ENCODE results near the gene USP47.
A peak's percentile ranks its signal among the peaks of the same experiment; 100 is the strongest.

USP47 gene

GRCh38 chr11:11982461-11982860, 140.7 kb downstream of the USP47 start:
- DNase-seq (ENCODE audit: low read depth) = no peak

GRCh38 chr11:11982975-11983374, 141.2 kb downstream of the USP47 start:
- DNase-seq (ENCODE audit: low read depth) = peak; percentile 42

- no peak for DNase-seq (ENCODE audit: low read depth)
Measured at GRCh38 chr11:11983427-11983826, 141.7 kb downstream of the USP47 start.

- no peak for DNase-seq (ENCODE audit: low read depth)
Measured at GRCh38 chr11:11984563-11984962, 142.8 kb downstream of the USP47 start.

GRCh38 chr11:11985016-11985715, 143.4 kb downstream of the USP47 start:
- DNase-seq (ENCODE audit: low read depth) = peak; percentile 80

- DNase-seq (ENCODE audit: low read depth) = no peak
Measured at GRCh38 chr11:11985954-11986949, 144.5 kb downstream of the USP47 start.

GRCh38 chr11:11987503-11988022, 145.8 kb downstream of the USP47 start:
- DNase-seq (ENCODE audit: low read depth) = no peak

- peak; percentile 59 for DNase-seq (ENCODE audit: low read depth)
Measured at GRCh38 chr11:11988099-11988651, 146.4 kb downstream of the USP47 start.

GRCh38 chr11:11988681-11989261, 147.0 kb downstream of the USP47 start:
- DNase-seq (ENCODE audit: low read depth) = no peak

- peak; percentile 37 for DNase-seq (ENCODE audit: low read depth)
Measured at GRCh38 chr11:11989774-11990744, 148.3 kb downstream of the USP47 start.

- no peak for DNase-seq (ENCODE audit: low read depth)
Measured at GRCh38 chr11:11992257-11993212, 150.8 kb downstream of the USP47 start.

- peak; percentile 50 for DNase-seq (ENCODE audit: low read depth)
Measured at GRCh38 chr11:11993839-11994238, 152.1 kb downstream of the USP47 start.

- DNase-seq (ENCODE audit: low read depth) = no peak
Measured at GRCh38 chr11:11995601-11996000, 153.8 kb downstream of the USP47 start.

- DNase-seq (ENCODE audit: low read depth) = no peak
Measured at GRCh38 chr11:11996321-11997048, 154.7 kb downstream of the USP47 start.

- DNase-seq (ENCODE audit: low read depth) = no peak
Measured at GRCh38 chr11:11997049-11997322, 155.2 kb downstream of the USP47 start.

- peak; percentile 78 for DNase-seq (ENCODE audit: low read depth)
Measured at GRCh38 chr11:11998091-11998781, 156.5 kb downstream of the USP47 start.

- no peak for DNase-seq (ENCODE audit: low read depth)
Measured at GRCh38 chr11:12001186-12001585, 159.4 kb downstream of the USP47 start.

- no peak for DNase-seq (ENCODE audit: low read depth)
Measured at GRCh38 chr11:12003336-12003735, 161.6 kb downstream of the USP47 start.

- no peak for DNase-seq (ENCODE audit: low read depth)
Measured at GRCh38 chr11:12003815-12004214, 162.0 kb downstream of the USP47 start.

Data from GM04503 (cell line).